ENCODE data around the gene SLC2A9.

Gene SLC2A9

DNA sequence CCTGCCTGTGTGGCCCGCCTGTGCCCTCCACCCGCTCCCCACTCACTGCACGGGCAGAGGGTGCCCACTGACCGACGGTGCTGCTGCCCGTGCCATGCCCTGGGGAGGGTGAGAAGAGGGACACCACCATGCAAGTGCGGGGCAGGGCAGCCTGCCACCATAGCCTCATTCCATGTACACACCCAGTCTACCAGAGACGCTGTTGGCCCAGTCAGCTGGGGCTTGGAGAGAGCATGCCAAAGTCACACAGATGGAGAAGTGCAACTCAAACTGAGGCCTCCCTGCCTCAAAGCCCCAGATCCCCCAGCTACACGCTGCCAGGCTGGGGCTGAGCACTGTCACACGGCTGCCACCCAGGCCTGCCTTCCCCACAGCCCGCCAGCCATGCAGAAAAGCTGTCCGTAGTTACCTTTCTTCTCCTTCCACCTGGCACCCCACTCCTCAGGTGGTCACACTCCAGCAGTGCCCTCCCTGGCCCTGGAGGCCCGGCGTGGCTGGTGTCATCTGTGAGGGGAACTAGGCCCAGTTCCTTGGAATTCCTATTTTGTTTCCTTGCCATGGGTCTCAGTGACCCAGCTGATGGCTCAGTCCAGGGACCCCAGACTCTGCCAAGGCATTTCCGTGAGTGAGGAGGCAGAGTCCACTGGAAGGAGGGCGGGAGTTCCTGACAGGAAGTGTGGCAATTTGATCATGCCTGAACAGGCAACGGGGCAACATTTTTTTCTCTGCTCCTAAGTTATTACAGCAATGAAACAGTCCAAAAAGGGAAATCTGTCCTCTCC lies at the start of gene SLC2A9:
TSS of gene SLC2A9 (minus strand) at position 627 of the 782 bp plus-strand sequence. CDS start at position 559, 68 bp downstream.
- H3K9ac ChIP-seq = peak within 1 kb of the TSS; percentile 49 to 85 (median 78)
- peaks cover 0 to 11% (median 0%) of the 10 kb centered on the region in 11 experiments; a peak in 2 of 22 replicates for H4K20me1 ChIP-seq
- H3K9me3 ChIP-seq (replicated peaks in 1 of 11) = no peaks in the 10 kb centered on the region
- peak within 1 kb of the TSS; percentile 64 to 94 (median 90) for H3K27ac ChIP-seq
- H3K4me3 ChIP-seq = peak within 1 kb of the TSS in 8 of 10 experiments; percentile 12 to 72 (median 50); a peak in 15 of 20 replicates
- no peaks in the 10 kb centered on the region for H3K27me3 ChIP-seq
- peaks cover 0 to 21% (median 0%) of the 10 kb centered on the region in 11 experiments; a peak in 6 of 22 replicates for H3K36me3 ChIP-seq
- TF ChIP-seq Cebpa-rat (IDR thresholded peaks at IDR 0.05) = peak in 8 of 11 experiments; percentile 49 to 86 (median 66); a peak in 12 of 22 replicates
- peak within 1 kb of the TSS; percentile 69 to 98 (median 93) for H3K4me2 ChIP-seq
- H3K4me1 ChIP-seq = peaks cover 71 to 88% (median 80%) of the 10 kb centered on the region in 10 experiments

DNA sequence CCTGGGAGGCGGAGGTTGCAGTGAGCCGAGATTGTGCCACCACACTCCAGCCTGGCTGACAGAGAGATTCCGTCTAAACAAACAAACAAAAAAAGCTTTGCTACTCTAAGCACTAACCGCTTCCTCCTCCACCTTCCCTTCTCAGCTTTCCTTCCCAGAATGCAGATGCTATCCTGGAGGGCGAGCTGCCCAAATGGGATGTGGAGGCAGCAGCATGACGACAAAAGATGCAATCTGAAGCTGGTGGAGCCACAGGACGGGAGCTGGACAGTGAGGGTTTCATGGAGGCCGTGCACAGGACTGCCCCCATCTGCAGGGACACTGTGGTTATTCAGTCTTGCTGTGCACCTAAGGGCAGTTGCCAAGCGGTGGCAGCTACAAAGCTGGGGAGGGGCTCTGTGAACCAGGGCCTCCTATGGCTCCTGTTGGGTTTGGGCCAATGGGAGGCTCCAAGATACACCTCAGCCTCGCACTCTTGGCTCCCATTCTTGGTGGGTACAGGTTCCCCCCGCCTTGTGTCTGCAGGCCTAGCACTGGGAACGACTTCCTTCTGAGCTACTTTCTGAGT lies 47.9 kb upstream of the SLC2A9 start:
- Histone ChIP-seq H3K9me3 (replicated peaks in 1 of 11) (no peaks in the 10 kb centered on the region), H3K4me3 (no peak overlapping the region), H3K4me2 (peak overlapping the region in 1 of 11 experiments; percentile 11; a peak in 1 of 22 replicates), H3K27ac (no peak overlapping the region), H3K4me1 (peaks cover 1 to 20% (median 12%) of the 10 kb centered on the region in 10 experiments; a peak in 19 of 20 replicates), H3K9ac (no peak overlapping the region), H3K36me3 (peaks cover 25 to 68% (median 37%) of the 10 kb centered on the region in 11 experiments), H4K20me1 (peaks cover 0 to 21% (median 0%) of the 10 kb centered on the region in 11 experiments; a peak in 6 of 22 replicates), H3K27me3 (no peaks in the 10 kb centered on the region)
- no peak for TF ChIP-seq Cebpa-rat (IDR thresholded peaks at IDR 0.05)

DNA sequence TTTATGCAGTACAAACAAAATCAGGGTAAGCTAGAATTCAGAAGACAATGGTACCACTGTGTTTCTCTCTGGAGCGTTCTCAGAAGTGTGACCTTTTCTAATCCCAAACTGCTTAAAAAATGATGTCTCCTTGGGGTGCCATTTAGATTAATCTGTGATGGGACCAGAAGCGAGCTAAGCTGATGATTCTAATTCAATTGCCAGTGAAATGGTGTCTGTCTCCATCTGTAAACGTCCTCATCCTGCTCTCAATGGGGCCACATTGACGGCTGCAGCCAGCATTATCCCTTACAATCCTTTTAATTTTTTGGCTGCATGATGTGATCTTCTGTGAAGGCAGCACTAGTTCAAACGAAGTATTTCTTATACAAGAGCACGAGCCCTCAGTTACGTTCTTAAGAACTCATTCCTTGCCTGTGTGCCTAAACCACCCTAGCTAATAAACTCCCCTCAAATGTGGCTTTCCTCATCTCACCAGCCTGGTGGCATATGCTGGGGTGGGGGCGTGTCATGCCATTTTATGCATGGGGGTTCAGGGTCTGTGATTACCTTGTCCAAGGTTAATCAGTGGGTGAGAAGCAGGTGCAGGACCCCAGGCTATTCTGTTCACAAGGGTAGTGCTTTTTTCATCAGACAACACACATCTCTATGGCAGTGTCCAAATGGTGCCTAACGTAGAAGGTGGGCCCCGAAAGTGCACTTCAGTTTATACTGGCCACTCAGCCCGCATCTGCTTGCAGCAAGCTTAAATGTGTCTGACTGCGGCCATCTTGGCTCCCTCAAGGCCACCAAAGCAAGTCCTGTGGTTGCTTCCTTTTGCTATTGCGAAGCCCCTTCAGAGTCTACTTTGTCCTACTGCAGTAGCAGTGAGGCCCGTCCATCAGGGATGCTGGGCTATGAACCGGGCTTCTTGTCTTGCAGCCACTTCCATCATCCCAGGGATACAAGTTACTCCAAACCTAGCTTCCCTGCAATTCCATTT lies 45.7 kb upstream of the SLC2A9 start:
- Histone ChIP-seq H3K4me2 (peak overlapping the region in 6 of 11 experiments; percentile 2 to 52 (median 20); a peak in 7 of 22 replicates), H3K9me3 (replicated peaks in 1 of 11) (no peaks in the 10 kb centered on the region), H3K27me3 (no peaks in the 10 kb centered on the region), H3K36me3 (peaks cover 8 to 46% (median 19%) of the 10 kb centered on the region in 11 experiments; a peak in 17 of 22 replicates), H4K20me1 (peaks cover 0 to 8% (median 0%) of the 10 kb centered on the region in 11 experiments; a peak in 2 of 22 replicates), H3K4me1 (peaks cover 23 to 42% (median 34%) of the 10 kb centered on the region in 10 experiments), H3K27ac (no peak overlapping the region), H3K9ac (no peak overlapping the region), H3K4me3 (no peak overlapping the region)
- TF ChIP-seq Cebpa-rat (IDR thresholded peaks at IDR 0.05) = no peak

DNA sequence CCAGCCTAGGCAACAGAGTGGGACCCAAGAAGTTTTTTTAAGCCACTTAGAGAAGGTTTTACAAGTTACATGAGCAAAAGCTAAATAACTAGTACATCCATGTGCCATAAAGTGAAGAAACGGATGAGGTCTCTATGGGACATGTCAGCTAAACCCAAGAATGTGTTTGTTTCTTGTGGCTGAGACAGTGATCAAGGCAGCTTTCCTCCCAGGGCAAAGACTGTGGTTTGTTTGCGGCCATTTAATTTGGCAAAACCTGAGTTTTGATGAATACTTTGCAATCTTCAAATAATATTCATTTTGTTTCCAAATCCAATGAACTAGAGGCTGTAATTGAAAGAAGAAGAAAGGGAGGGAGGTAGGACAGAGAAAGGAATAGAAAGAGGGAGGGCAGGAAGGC lies 44.9 kb upstream of the SLC2A9 start:
- Histone ChIP-seq H3K9me3 (replicated peaks in 1 of 11) (no peaks in the 10 kb centered on the region), H3K9ac (no peak overlapping the region), H3K4me2 (peak overlapping the region in 6 of 11 experiments; percentile 2 to 52 (median 20); a peak in 8 of 22 replicates), H3K27me3 (no peaks in the 10 kb centered on the region), H3K27ac (no peak overlapping the region), H3K4me3 (no peak overlapping the region), H3K36me3 (peaks cover 8 to 39% (median 17%) of the 10 kb centered on the region in 11 experiments; a peak in 16 of 22 replicates), H4K20me1 (peaks cover 0 to 8% (median 0%) of the 10 kb centered on the region in 11 experiments; a peak in 2 of 22 replicates), H3K4me1 (peaks cover 31 to 49% (median 41%) of the 10 kb centered on the region in 10 experiments)
- no peak for TF ChIP-seq Cebpa-rat (IDR thresholded peaks at IDR 0.05)

DNA sequence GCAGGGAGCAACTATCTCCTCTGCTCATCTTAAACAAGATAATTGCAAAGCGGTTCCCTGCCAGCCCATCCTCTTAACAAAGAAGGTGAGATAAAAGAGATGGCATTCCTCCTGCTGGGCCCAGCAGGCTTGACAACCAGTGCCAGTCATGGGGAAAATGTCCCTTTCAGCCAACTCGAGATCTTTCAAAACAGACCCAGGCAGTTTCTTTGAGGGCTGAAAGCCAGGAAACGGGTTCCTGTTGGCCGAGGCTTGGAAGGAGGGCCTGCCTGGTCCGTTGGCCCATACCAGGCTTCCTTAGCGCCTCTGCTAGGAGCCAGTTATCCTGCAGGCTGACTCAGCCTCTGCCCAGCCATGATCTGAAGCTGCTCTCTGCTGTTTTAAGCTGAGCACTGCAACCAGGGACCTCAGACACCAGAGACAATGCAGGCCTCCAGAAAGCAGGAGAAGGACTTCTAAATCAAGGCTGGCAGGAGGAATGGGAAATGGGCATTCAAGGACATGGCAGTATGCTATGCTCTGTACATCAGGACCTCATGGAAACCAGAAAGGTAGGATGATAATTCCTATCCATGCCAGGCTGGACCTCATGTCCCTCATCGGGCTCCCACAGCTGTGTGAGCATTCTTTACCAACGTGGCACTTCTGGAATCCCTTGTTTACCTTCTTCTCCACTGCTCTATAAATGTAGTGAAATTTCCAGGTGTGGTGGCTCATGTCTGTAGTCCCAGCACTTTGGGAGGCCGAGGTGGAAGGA lies 42.4 kb upstream of the SLC2A9 start:
- Histone ChIP-seq H3K4me3 (no peak overlapping the region), H3K4me1 (peaks cover 39 to 55% (median 46%) of the 10 kb centered on the region in 10 experiments), H3K4me2 (peak overlapping the region; percentile 64 to 81 (median 70)), H3K9me3 (replicated peaks in 1 of 11) (peaks cover 0 to 4% (median 2%) of the 10 kb centered on the region in 11 experiments; a peak in 4 of 22 replicates), H3K27ac (peak overlapping the region in 6 of 11 experiments; percentile 12 to 57 (median 38); a peak in 9 of 22 replicates), H3K27me3 (no peaks in the 10 kb centered on the region), H3K36me3 (peaks cover 0 to 17% (median 6%) of the 10 kb centered on the region in 11 experiments; a peak in 8 of 22 replicates), H3K9ac (peak overlapping the region in 3 of 11 experiments; percentile 6 to 41 (median 22); a peak in 3 of 22 replicates), H4K20me1 (no peaks in the 10 kb centered on the region)
- TF ChIP-seq Cebpa-rat (IDR thresholded peaks at IDR 0.05) = no peak

DNA sequence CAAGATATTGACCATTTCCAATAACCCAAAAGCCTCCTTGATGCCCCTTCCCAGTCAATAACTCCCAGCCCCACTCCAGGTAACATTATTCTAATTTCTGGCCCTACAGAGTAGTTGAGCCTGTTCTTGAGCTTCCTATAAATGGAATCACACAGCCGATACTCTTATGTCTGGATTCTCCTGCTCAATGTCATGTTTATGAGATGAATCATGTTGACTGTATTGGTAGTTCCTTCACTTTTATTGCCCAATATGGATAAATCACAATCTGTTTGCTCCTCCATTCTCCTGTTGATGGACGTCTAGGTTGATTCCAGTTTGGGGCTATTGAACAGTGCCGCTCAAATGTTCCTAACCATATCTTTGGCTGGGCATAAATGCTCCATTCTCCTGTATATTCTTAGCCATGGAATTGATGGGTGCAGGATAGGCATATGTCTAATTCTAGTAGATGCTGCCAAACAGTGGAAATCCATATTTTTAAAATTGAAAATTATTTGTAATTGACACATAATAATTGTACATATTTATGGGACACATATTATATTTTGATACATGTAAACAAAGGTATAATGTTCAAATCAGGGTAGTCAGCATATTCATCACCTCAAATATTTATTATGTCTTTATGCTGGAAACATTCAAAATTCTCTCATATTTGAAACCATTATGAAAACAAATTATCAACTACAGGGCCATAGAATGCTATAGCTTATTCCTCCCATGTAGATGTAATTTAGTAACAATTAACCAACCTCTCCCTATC lies 40.5 kb upstream of the SLC2A9 start:
- Histone ChIP-seq H3K27ac (peak overlapping the region in 4 of 11 experiments; percentile 14 to 57 (median 40); a peak in 6 of 22 replicates), H3K9me3 (replicated peaks in 1 of 11) (peaks cover 0 to 7% (median 5%) of the 10 kb centered on the region in 11 experiments; a peak in 4 of 22 replicates), H4K20me1 (no peaks in the 10 kb centered on the region), H3K4me1 (peaks cover 39 to 49% (median 45%) of the 10 kb centered on the region in 10 experiments), H3K4me2 (peak overlapping the region; percentile 64 to 81 (median 75)), H3K9ac (no peak overlapping the region), H3K4me3 (no peak overlapping the region), H3K36me3 (peaks cover 0 to 3% (median 0%) of the 10 kb centered on the region in 11 experiments; a peak in 2 of 22 replicates), H3K27me3 (no peaks in the 10 kb centered on the region)
- no peak for TF ChIP-seq Cebpa-rat (IDR thresholded peaks at IDR 0.05)

DNA sequence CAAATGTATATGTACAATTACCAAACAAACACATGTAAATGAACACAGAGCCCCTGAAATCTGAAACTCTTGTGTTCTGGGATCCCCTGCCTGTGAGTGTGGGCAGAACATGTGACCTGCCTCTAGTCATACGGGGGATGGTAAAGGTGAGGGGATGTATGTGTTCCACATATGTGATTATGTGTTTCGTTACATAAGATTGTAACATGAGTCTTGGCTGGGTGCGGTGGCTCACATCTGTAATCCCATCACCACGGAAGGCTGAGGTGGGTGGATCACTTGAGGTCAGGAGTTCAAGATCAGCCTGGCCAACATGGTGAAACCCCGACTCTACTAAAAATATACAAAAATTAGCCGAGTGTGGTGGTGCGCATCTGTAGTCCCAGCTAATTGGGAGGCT lies 37.1 kb upstream of the SLC2A9 start:
- Histone ChIP-seq H3K4me2 (no peak overlapping the region), H3K27me3 (no peaks in the 10 kb centered on the region), H3K9me3 (replicated peaks in 1 of 11) (peaks cover 0 to 7% (median 5%) of the 10 kb centered on the region in 11 experiments; a peak in 5 of 22 replicates), H3K27ac (no peak overlapping the region), H3K4me1 (peaks cover 28 to 42% (median 33%) of the 10 kb centered on the region in 10 experiments), H3K9ac (no peak overlapping the region), H3K36me3 (no peaks in the 10 kb centered on the region; a peak in 1 of 22 replicates), H3K4me3 (no peak overlapping the region), H4K20me1 (no peaks in the 10 kb centered on the region)
- no peak for TF ChIP-seq Cebpa-rat (IDR thresholded peaks at IDR 0.05)

Measured in BLaER1 treated with 17β-estradiol and CSF1 and Interleukin-3, amounts not matched to agents 10 nM and 100 nM (cell line).